GM15510 (cell line): ENCODE measurements around the gene RCAN3.

ENCODE experiments used
- POLR2A ChIP-seq: IDR thresholded peaks from 3 replicates; pipeline ENCODE4 v1.6.1; 2011; ENCODE audit warnings: borderline replicate concordance; ENCODE audit not compliant: insufficient read length; ENCODE audit errors: extremely low read depth

RCAN3 gene

GRCh38 chr1:24476571-24476970 lies 26.1 kb upstream of the RCAN3 start:
- no peak for TF ChIP-seq POLR2A

GRCh38 chr1:24477309-24477708 lies 25.3 kb upstream of the RCAN3 start:
- no peak for TF ChIP-seq POLR2A

GRCh38 chr1:24481101-24481500 lies 21.5 kb upstream of the RCAN3 start:
- TF ChIP-seq POLR2A, result no peak

- TF ChIP-seq POLR2A, result no peak
Observed at GRCh38 chr1:24481843-24482610, 20.6 kb upstream of the RCAN3 start.

GRCh38 chr1:24483441-24483840 lies 19.2 kb upstream of the RCAN3 start:
- no peak for TF ChIP-seq POLR2A

GRCh38 chr1:24484199-24484598 lies 18.4 kb upstream of the RCAN3 start:
- TF ChIP-seq POLR2A, result no peak

GRCh38 chr1:24486331-24487065 lies 16.1 kb upstream of the RCAN3 start:
- TF ChIP-seq POLR2A, result no peak

- no peak for TF ChIP-seq POLR2A
Observed at GRCh38 chr1:24487455-24487854, 15.2 kb upstream of the RCAN3 start.

- no peak for TF ChIP-seq POLR2A
Observed at GRCh38 chr1:24489674-24490073, 13.0 kb upstream of the RCAN3 start.

- no peak for TF ChIP-seq POLR2A
Observed at GRCh38 chr1:24490101-24490781, 12.4 kb upstream of the RCAN3 start.

- no peak for TF ChIP-seq POLR2A
Observed at GRCh38 chr1:24491577-24492360, 10.9 kb upstream of the RCAN3 start.

- TF ChIP-seq POLR2A, result no peak
Observed at GRCh38 chr1:24493785-24494184, 8.9 kb upstream of the RCAN3 start.

- TF ChIP-seq POLR2A, result no peak
Observed at GRCh38 chr1:24498589-24498988, 4.0 kb upstream of the RCAN3 start.

- TF ChIP-seq POLR2A, result no peak
Observed at GRCh38 chr1:24500448-24501048, 2.1 kb upstream of the RCAN3 start.
